Adrenal gland (tissue), 5 donors: Measurements from ENCODE around the gene ACE.

Experiments
- POLR2A ChIP-seq, 2 donors: fragments of 450-650 bp; IDR thresholded peaks; one replicate each; pipeline ENCODE4 v1.6.1; 2017; ENCODE audit warnings: antibody characterized with exemption in 2 of 2, mild to moderate bottlenecking in 2 of 2, moderate library complexity in 1 of 2
- TF ChIP-seq, protein P1 (sequence below), 6 experiments: fragments of 450-650 bp in 4 of 6; fragments of 200-600 bp in 2 of 6; sonication (generic) in 1 of 6; IDR thresholded peaks; 1 replicate in 5 of 6; 2 replicates in 1 of 6; pipeline versions ENCODE4 v1.5.1 to v1.8.0; 2016 to 2021; ENCODE audit warnings: antibody characterized with exemption in 6 of 6, mild to moderate bottlenecking in 2 of 6, moderate library complexity in 1 of 6
- donor health status: DM: no; HTN: no; CAD: no.

DNA sequence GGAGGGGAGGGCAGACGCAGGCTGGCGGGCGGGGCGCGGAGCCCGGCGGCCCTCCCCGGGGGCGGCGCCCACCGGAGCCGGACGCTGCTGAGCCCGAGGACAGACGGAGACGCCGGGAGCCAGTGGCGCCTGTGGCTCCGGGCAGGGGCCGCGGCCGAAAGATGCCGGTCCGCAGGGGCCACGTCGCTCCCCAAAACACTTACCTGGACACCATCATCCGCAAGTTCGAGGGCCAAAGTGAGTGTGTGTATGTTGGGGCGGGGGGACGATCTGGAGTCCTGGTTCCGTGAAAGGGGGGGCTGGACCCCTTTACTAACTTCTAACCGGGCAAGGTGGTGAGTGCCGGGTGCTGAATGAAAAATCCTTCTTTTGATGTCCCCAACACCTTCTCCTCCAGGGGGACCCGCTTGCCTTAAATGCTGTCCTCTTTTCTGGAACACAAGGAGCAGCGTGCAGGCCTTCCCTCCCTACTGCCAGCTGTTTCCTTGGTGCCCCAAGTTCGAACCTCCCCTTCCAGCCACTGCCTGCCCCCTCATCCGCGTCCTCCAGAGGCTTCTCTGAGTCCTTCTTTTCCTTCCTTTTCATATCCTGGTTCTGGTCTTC is 46.5 kb downstream of the ACE start, which contains the start of gene KCNH6:
- TF ChIP-seq, protein P1, sequence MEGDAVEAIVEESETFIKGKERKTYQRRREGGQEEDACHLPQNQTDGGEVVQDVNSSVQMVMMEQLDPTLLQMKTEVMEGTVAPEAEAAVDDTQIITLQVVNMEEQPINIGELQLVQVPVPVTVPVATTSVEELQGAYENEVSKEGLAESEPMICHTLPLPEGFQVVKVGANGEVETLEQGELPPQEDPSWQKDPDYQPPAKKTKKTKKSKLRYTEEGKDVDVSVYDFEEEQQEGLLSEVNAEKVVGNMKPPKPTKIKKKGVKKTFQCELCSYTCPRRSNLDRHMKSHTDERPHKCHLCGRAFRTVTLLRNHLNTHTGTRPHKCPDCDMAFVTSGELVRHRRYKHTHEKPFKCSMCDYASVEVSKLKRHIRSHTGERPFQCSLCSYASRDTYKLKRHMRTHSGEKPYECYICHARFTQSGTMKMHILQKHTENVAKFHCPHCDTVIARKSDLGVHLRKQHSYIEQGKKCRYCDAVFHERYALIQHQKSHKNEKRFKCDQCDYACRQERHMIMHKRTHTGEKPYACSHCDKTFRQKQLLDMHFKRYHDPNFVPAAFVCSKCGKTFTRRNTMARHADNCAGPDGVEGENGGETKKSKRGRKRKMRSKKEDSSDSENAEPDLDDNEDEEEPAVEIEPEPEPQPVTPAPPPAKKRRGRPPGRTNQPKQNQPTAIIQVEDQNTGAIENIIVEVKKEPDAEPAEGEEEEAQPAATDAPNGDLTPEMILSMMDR (IDR thresholded peaks at IDR 0.05), result no peak
- no peak for TF ChIP-seq POLR2A (IDR thresholded peaks at IDR 0.05)
